Neural progenitor cell (in vitro differentiated cells): ENCODE data around the gene MAP7D1.

Source experiments
- CTCF ChIP-seq: fragments of 200-600 bp; sonication (generic); IDR thresholded peaks from 2 replicates; pipeline ENCODE4 v1.5.1; 2017; ENCODE audit warnings: antibody characterized with exemption, mild to moderate bottlenecking
- EZH2 ChIP-seq: fragments of 200-600 bp; sonication (generic); IDR thresholded peaks from 2 replicates; pipeline ENCODE4 v1.6.1; 2017; ENCODE audit warnings: antibody characterized with exemption, mild to moderate bottlenecking, moderate library complexity
- EZH2phosphoT487 ChIP-seq: fragments of 200-600 bp; sonication (generic); IDR thresholded peaks from 2 replicates; pipeline ENCODE4 v1.6.1; 2017; ENCODE audit warnings: antibody characterized with exemption

- no peak for TF ChIP-seq CTCF
- no peak for TF ChIP-seq EZH2phosphoT487
- no peak for TF ChIP-seq EZH2
Observed at GRCh38 chr1:36179220-36179600, 23.2 kb downstream of the MAP7D1 start.
